ENCODE results near the gene ZNF320.
A peak's percentile ranks its signal among the peaks of the same experiment; 100 is the strongest.
"Not testable (repeated sequence)": the region's sequence is repeated elsewhere in the genome, so short reads cannot be mapped to it uniquely, and the experiment has no call there.

Gene ZNF320

GRCh38 chr19:52897138-52897935 is at the start of gene ZNF320:
Gene ZNF320 (minus strand): TSS chr19:52897635. CDS start chr19:52890255, 7,380 bp downstream.
- DNase-seq = peak; percentile 96 to 99 (median 98)
- intact Hi-C loops (cut with DNase I) = no loop called here

GRCh38 chr19:52946322-52947310 is 49.2 kb upstream of the ZNF320 start:
- intact Hi-C loops (cut with DNase I) = no loop called here
- peak in 15 of 42 donors; percentile 8 to 79 (median 23) for DNase-seq

DNA sequence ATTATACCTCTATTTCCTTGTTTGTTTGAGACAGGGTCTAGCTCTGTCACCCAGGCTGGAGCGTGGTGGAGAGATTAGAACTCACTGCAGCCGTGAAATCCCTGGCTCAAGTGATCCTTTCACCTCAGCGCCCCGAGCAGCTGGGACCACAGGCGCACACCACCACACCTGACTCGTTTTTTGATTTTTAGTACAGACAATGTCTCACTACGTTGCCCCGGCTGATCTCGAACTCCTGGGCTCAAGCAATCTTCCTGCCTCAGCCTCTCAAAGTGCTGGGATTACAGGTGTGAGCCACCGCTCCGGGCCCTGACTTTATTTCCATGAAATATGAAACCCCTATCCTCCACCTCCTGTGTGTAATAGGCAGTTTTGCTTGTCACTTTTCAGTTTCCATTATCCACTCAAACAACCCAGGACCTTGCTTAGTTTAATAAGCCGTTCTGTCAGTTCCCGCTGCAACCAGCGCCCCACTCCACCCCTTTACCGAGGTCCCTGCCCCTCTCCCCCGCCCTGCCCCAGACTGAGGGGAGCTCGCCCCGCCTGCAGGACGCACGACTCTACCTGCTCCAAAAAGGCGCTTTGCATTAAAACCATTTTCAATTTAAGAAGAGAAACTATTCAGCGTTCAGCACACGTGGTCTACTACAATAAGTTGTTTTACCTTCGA is 48.4 kb upstream of the ZNF320 start:
- no peak for DNase-seq
- intact Hi-C loops (cut with DNase I) = no loop called here

- DNase-seq; intact Hi-C loops (cut with DNase I): not testable (repeated sequence)
Measured at GRCh38 chr19:52944703-52945493, 47.5 kb upstream of the ZNF320 start.

DNA sequence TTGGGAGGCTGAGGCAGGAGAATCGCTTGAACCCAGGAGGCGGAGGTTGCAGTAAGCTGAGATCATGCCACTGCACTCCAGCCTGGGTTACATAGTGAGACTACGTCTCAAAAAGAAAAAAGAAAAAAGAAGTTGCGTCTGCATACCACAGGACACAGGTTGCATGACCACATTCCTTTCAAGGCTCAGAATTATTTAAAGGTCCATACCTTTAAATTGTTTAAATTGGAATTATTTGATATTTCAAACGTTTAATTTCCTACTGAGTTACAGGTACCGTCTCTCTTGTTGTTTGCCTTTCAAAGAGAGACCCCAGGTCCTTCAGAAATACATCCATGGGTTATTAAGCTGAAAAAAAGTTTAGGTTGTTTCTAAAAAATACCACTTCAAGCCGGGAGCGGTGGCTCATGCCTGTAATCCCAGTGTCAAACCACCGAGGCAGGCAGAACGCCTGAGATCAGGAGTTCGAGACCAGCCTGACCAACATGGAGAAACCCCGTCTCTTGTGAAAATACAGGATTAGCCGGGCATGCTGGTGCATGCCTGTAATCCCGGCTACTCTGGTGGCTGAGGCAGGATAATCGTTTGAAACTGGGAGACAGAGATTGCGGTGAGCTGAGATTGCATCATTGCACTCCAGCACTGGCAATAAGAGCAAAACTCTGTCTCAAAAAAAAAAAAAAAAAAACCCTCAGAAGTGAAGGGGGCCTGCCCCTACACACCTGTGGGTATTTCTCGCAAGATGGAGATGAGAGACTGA is 46.6 kb upstream of the ZNF320 start:
- intact Hi-C loops (cut with DNase I) = no loop called here
- peak in 1 of 42 donors; percentile 21 for DNase-seq

DNA sequence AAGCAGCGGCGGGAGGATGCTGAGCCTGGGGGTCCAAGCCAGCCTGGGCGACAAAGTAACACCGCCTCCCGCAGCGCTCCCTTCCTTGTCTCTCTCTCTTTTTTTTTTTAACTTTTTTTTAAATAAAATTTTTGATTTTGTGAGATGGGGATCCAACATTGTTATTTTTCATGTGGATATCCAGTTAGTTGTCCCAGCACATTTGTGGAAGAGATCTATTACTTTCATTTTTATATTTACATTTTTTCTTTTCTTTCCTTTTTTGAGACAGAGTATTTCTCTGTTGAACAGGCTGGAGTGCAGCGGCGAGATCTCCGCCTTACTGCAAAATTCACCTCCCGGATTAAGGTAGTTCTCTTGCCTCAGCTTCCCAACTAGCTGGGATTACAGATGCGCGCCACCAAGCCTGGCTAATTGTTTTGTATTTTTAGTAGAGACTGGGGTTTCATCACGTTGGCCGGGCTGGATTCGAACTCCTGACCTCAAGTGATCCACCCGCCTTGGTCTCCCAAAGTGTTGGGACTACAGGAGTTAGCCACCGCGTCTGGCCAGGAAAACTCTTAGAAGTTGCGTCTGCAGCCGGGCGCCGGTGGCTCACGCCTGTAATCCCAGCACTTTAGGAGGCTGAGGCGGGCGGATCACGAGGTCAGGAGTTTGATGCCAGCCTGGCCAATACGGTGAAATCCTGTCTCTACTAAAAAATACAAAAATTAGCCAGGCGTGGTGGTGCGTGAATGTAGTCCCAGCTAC is 45.9 kb upstream of the ZNF320 start:
- intact Hi-C loops (cut with DNase I) = no loop called here
- peak in 1 of 42 donors; percentile 21 for DNase-seq

DNA sequence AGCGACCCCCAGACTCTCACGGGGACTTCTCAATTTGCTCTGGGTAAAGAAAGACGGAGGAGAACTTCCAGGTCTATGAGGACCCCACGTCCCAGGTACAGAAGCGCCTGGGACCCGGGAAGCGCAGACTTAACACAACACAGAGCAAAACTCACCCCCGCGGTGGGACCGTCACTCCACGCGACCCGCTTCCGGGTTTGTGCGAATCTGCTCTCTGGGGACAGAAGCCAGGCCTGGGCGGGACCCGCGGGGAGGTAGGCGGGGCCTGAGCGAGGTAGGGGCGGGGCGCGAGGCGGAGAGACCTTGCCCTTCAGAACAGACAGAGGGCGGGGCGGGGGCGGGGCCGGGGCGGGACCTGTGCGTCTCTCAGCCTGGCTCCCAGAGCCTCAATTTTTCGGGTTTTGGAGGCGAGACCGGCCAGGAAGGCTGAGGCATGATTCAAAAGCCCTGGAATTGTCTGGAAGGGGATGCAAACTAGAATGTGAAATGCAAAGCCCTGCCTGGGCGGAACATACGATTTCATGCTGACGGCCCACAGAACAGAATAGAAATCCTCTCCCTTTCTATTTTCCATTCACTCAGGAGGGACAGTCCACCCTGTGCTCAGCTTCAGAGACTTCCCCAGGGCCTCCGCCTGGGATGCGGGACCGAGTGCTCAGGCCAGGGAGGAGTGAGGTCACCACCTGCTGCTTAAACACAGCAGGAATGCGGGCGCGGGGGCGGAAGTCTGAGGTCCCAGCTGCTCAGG is 45.1 kb upstream of the ZNF320 start:
- DNase-seq = peak; percentile 79 to 95 (median 89)
- intact Hi-C loops (cut with DNase I) = no loop called here

- peak in 1 of 42 donors; percentile 7 for DNase-seq
- intact Hi-C loops (cut with DNase I) = no loop called here
Measured at GRCh38 chr19:52941941-52942385, 44.5 kb upstream of the ZNF320 start.

- intact Hi-C loops (cut with DNase I); DNase-seq: not testable (repeated sequence)
Measured at GRCh38 chr19:52941523-52941922, 44.1 kb upstream of the ZNF320 start.

DNA sequence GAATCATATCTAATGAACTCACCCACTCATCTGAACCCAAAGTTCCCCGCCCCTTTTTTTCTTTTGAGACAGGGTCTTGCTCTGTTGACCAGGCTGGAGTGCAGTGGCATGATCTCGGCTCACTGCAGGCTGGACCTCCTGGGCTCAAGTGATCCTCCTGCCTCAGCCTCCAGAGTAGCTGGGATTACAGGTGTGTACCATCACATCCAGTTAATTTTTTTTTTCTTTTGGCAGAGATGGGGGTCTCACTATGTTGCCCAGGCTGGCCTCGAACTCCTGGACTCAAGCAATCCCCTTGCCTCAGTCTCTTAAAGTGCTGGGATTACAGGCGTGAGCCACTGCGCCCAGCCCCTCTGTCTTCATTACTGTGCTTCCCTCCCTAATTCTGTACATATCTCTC is 43.5 kb upstream of the ZNF320 start:
- intact Hi-C loops (cut with DNase I); DNase-seq: not testable (repeated sequence)

- intact Hi-C loops (cut with DNase I) = no loop called here
- no peak for DNase-seq
Measured at GRCh38 chr19:52938761-52939160, 41.3 kb upstream of the ZNF320 start.

DNA sequence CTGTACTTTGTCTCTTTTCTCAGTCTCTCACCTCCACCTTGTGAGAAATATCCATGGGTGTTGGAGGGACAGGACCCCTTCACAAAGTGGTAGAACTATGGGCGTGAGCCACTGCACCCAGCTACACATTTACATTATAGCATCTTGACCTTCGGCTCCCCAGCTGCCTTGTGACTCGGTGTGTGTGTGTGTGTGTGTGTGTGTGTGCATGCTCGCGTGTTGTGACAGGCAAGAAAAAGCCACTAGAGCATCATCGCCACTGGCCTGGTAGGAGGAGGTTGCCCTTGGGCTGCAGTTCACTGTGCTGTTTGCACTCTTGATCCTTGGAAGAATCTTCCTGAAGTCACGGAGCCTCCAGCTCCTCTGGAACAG is 39.5 kb upstream of the ZNF320 start:
- no peak for DNase-seq
- intact Hi-C loops (cut with DNase I) = no loop called here

GRCh38 chr19:52936151-52936953 is 38.9 kb upstream of the ZNF320 start:
- intact Hi-C loops (cut with DNase I) = no loop called here
- peak in 1 of 42 donors; percentile 6 for DNase-seq

- intact Hi-C loops (cut with DNase I) = no loop called here
- DNase-seq = no peak
Measured at GRCh38 chr19:52935434-52935833, 38.0 kb upstream of the ZNF320 start.

GRCh38 chr19:52924641-52925040 is 27.2 kb upstream of the ZNF320 start:
- DNase-seq; intact Hi-C loops (cut with DNase I): not testable (repeated sequence)
